ENCODE results near the gene ABCB8.

DNA sequence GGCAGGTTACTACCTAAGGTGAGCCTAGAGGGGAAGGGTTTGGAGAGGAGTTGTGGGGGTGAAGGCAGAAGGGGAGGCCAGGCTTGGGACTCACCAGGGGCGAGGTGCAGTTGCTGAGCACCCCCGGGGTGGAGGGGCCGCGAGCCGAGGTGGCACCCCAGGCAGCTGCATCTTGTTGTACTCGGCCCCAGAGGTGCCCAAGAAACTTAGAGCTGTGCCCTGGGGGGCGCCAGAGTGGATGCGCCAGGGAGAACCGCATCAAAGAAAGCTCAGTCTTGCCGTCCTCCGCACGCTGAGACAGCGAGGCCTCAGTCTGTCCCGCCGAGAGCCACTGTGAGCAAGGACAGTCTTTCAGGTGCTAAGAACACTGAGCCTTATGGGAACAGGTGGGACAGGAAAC, 11.3 kb upstream of the ABCB8 start:
- TF ChIP-seq POLR2A (IDR thresholded peaks at IDR 0.05; ENCODE audit: low read length): no peak
- no peak for TF ChIP-seq GATA1 (IDR thresholded peaks at IDR 0.05; ENCODE audit: low read depth, low read length)
